GM12873 (cell line): ENCODE measurements around the gene FADS1.

Source experiments
- CTCF ChIP-seq: IDR thresholded peaks from 2 replicates; pipeline ENCODE4 v1.5.1; 2012; ENCODE audit warnings: low read depth, mild to moderate bottlenecking, moderate library complexity, low read length, control low read depth; ENCODE audit not compliant: insufficient read depth; ENCODE audit errors: missing control alignments

FADS1 gene

GRCh38 chr11:61763930-61764605, 52.7 kb downstream of the FADS1 start:
- TF ChIP-seq CTCF = no peak

GRCh38 chr11:61762798-61763197, 54.0 kb downstream of the FADS1 start:
- TF ChIP-seq CTCF = no peak

GRCh38 chr11:61762223-61762615, 54.6 kb downstream of the FADS1 start:
- no peak for TF ChIP-seq CTCF

DNA sequence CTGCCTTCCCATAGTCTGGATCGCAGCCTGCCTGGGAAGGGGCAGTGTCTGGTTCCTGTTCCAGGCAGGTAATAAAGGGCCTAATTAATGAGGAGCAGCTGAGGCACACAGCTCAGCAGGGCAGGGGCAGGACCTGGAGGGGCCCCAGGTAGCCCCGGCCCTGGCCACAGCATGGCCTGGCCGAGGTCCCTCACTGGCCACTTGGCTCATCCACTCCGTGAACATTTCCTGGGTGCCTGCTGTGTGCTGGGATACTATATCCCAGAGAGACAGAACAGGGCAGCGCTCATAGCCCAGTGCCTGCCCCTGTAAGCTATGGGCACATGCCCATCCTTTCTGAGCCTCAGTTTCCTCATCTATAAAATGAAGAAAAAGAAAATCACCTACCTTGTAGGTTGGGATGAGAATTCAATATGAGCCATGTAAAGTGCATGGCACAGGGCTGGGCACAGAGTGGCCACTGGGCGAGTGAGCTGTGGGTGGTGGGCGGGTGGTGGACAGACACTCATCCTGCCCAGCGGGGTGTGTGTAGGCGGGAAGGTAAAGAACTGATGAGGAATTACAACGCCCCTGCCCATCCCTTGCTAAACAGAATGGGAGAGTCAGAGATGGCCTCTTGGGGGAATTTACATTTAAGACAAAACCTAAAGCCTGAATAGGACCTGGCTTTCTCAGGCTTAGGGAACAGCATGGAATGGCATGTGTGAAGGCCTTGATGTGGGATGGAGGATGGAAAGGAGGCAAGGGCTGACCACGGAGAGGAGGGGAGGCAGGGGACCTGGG, 55.2 kb downstream of the FADS1 start:
- TF ChIP-seq CTCF = no peak

GRCh38 chr11:61760946-61761345, 55.9 kb downstream of the FADS1 start:
- no peak for TF ChIP-seq CTCF

DNA sequence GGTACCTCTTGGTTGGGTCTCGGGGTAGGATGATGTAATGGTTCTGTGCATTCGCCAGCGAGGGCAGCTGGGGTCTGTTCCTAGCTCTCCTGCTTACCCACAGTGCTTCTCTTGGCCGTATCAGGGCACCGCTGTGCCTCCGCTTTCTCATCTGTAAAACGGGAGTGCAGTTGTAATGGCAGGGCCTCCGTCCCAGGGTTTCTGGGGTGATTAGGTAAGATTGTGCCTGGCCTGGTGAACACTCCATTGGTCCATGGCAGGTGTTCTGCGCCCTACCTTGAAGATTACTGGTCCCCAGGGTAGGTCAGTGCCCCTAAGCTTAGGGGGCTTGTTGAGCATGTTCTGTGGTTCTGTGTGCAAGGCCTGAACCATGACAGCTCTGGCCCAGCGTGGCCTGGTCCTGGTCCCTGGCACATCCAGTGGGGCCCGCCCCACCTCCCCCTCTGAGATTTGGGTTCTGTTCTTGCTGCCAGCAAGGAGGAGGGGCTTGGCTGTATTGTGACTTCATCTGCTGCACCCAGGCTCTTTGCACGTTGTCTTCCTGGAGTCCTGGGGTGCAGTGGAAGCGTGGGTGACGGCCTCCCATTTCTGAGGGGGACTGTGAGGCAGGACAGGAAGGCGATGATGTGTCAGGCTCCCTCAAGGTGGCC, 59.5 kb downstream of the FADS1 start:
- TF ChIP-seq CTCF = no peak
